Measurements from ENCODE around the gene POP5.

Gene POP5

DNA sequence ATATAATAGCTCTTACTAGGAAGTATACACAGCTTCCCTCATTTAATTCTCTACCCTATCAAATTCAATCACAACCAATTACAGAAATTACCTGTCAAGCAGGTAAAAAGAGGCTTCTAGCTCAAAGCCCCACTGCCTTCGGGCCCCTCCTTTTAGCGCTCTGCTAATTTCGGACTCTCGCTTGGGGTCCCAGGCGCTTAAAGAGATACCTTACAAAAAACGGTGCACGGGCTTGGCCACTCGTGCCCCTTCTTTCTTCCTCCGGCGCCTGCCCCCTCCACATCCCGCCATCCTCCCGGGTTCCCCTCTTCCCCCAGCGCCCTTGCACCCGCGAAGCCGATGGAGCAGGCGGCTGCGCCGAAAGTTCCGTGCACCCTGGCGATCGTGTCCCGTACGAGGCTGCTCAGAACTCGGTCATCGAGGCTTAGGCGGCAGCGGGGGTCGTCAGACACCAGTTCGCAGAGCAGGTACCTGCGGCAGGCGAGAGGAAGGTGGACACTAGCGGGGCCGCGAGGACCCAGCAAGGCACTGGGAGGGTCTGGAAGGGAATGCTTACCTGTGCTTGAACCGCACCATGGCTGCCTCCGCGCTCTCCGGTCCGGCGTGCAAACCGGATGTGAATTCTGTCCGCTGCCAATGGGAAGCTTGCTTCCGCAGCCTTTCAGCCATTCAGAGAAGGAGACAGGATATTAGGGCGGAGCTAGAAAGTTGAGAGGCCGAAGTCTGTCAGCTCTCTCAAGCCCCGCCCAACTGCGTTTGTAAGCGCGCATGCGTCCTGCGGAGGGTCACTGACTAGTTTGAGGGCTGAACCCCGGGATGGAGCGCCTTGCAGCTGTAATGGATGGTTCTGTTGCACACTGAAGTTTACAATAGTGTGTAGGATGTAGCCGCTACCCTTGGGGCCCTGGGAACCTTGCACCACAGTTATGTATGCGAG, at the start of gene POP5:
Gene POP5, minus strand, starts transcription at position 616 of the 937 bp plus-strand sequence. Its CDS starts 40 bp downstream, at position 576.
- TF ChIP-seq, protein P1, sequence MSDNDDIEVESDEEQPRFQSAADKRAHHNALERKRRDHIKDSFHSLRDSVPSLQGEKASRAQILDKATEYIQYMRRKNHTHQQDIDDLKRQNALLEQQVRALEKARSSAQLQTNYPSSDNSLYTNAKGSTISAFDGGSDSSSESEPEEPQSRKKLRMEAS (IDR thresholded peaks at IDR 0.05): peak; percentile 59; the same call in 1 of the 2 replicates
- TF ChIP-seq EGR1 (IDR thresholded peaks at IDR 0.05) (0 out of 2 replicates have a peak, but pooled peaks have one; percentile 7), FOXM1 (IDR thresholded peaks at IDR 0.05; ENCODE audit: borderline replicate concordance, low read depth) (no peak), YY1 (IDR thresholded peaks at IDR 0.05; ENCODE audit: low read depth) (peak; percentile 92), CEBPB (IDR thresholded peaks at IDR 0.05) (no peak), REST (IDR thresholded peaks at IDR 0.05; ENCODE audit: low read depth) (no peak), TEAD4 (IDR thresholded peaks at IDR 0.05) (0 out of 2 replicates have a peak, but pooled peaks have one; percentile 27), CREB1 (IDR thresholded peaks at IDR 0.05; ENCODE audit: low read depth) (no peak), TAF1 (IDR thresholded peaks at IDR 0.05; ENCODE audit: low read depth) (peak; percentile 86), ZBTB7A (IDR thresholded peaks at IDR 0.05; ENCODE audit: low read depth) (0 out of 2 replicates have a peak, but pooled peaks have one; percentile 22), RAD21 (IDR thresholded peaks at IDR 0.05; ENCODE audit: low read depth) (no peak), USF1 (IDR thresholded peaks at IDR 0.05) (no peak), TCF12 (IDR thresholded peaks at IDR 0.05; ENCODE audit: low read depth) (peak; percentile 48; the same call in 1 of the 2 replicates), EP300 (IDR thresholded peaks at IDR 0.05; ENCODE audit: borderline replicate concordance) (no peak), NFIC (IDR thresholded peaks at IDR 0.05) (no peak)

DNA sequence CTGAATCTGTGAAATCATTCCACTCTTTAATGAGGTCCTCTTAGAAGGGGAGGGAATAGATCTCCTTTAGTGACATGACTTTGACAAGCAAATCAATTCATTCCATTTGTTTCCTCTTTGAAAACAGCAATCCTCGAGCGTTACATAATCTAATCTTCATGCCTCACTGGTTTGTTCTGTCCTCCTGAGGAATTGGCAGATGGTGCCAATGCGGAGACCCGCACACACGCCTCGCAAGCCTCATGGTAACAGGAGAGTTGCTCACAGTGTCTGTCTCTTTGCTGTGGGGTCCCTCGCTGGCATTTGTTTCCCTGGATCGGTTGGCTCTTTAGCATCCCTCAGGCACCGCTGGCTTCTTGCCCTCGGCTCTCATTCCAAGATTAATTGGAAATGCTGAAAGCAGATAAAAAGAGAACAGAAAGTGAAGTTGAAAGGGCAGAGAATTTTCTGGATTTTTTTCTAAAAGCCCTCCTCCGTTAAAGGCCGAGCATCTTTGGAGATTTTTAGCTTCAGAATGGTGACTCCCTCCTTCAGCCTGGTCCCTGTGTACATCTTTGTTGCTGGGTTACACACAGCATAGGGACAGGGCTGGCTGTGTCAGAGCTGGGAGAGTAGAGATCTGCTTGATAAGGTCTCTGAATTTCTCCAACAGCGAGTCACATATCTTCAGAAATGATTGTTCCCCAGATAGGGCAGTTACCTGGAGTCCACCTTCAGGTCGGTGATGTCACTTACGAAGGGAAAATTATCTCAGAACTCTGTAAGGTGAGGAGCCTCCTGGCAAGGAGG, 49.1 kb upstream of the POP5 start:
- TF ChIP-seq TAF1 (IDR thresholded peaks at IDR 0.05; ENCODE audit: low read depth): no peak
- TF ChIP-seq NFIC (IDR thresholded peaks at IDR 0.05): no peak
- TF ChIP-seq RAD21 (IDR thresholded peaks at IDR 0.05; ENCODE audit: low read depth): no peak
- no peak for TF ChIP-seq REST (IDR thresholded peaks at IDR 0.05; ENCODE audit: low read depth)
- no peak for TF ChIP-seq EP300 (IDR thresholded peaks at IDR 0.05; ENCODE audit: borderline replicate concordance)
- no peak for TF ChIP-seq EGR1 (IDR thresholded peaks at IDR 0.05)
- TF ChIP-seq USF1 (IDR thresholded peaks at IDR 0.05): no peak
- TF ChIP-seq, protein P1 (IDR thresholded peaks at IDR 0.05): no peak
- TF ChIP-seq TCF12 (IDR thresholded peaks at IDR 0.05; ENCODE audit: low read depth): no peak
- no peak for TF ChIP-seq FOXM1 (IDR thresholded peaks at IDR 0.05; ENCODE audit: borderline replicate concordance, low read depth)
- no peak for TF ChIP-seq TEAD4 (IDR thresholded peaks at IDR 0.05)
- TF ChIP-seq ZBTB7A (IDR thresholded peaks at IDR 0.05; ENCODE audit: low read depth): no peak
- TF ChIP-seq YY1 (IDR thresholded peaks at IDR 0.05; ENCODE audit: low read depth): no peak
- TF ChIP-seq CEBPB (IDR thresholded peaks at IDR 0.05): no peak
- TF ChIP-seq CREB1 (IDR thresholded peaks at IDR 0.05; ENCODE audit: low read depth): no peak

DNA sequence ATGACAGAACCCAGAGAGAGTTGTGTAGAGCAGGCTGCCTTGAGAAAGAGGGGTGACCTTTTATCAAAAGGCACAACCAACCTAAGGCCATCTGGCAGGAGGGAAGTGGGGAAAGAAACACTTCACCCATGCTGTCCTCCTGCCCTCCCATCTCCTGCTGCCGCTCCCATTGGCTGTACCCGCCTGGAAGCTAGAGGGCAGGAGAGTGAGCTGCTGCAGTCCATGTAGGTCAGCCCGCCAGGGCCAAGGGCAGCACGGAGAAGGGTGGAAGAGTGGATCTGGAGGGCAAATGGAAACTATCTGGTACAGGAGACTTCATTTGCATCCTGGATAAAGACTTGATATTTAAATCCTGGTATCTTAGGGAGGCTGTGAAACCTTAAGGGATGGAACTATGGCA, 47.7 kb upstream of the POP5 start:
- TF ChIP-seq NFIC (IDR thresholded peaks at IDR 0.05) (no peak), RAD21 (IDR thresholded peaks at IDR 0.05; ENCODE audit: low read depth) (0 out of 2 replicates have a peak, but pooled peaks have one; percentile 16), CREB1 (IDR thresholded peaks at IDR 0.05; ENCODE audit: low read depth) (no peak), YY1 (IDR thresholded peaks at IDR 0.05; ENCODE audit: low read depth) (no peak), CEBPB (IDR thresholded peaks at IDR 0.05) (no peak), TCF12 (IDR thresholded peaks at IDR 0.05; ENCODE audit: low read depth) (no peak), USF1 (IDR thresholded peaks at IDR 0.05) (no peak), TEAD4 (IDR thresholded peaks at IDR 0.05) (no peak)
